Stimulated activated CD4-positive, alpha-beta T cell treated with anti-CD3 and anti-CD28 coated beads, Interleukin-2, amount 100 ng/mL, for 48 hours (primary cell): Measurements from ENCODE around the gene LOX.

Source experiments
- DNase-seq, 2 donors: peaks; one replicate each; pipeline ENCODE4 v3.0.0-alpha.2; 2020

The LOX gene

GRCh38 chr5:122050959-122051358, 27.1 kb downstream of the LOX start:
- no peak for DNase-seq

- no peak for DNase-seq
Observed at GRCh38 chr5:122040636-122041302, 37.3 kb downstream of the LOX start.

- DNase-seq, result no peak
Observed at GRCh38 chr5:122036326-122036725, 41.7 kb downstream of the LOX start.

- DNase-seq, result no peak
Observed at GRCh38 chr5:122035913-122036312, 42.1 kb downstream of the LOX start.

GRCh38 chr5:122031836-122032235, 46.2 kb downstream of the LOX start:
- DNase-seq, result no peak

GRCh38 chr5:122030251-122030650, 47.8 kb downstream of the LOX start:
- DNase-seq, result no peak

GRCh38 chr5:122029818-122030217, 48.2 kb downstream of the LOX start:
- no peak for DNase-seq

- no peak for DNase-seq
Observed at GRCh38 chr5:122022966-122023365, 55.1 kb downstream of the LOX start.

GRCh38 chr5:122019919-122020590, 58.0 kb downstream of the LOX start:
- DNase-seq, result no peak

- DNase-seq, result no peak
Observed at GRCh38 chr5:122015471-122015870, 62.6 kb downstream of the LOX start.

GRCh38 chr5:122014236-122014935, 63.7 kb downstream of the LOX start:
- no peak for DNase-seq
